HepG2 (cell line): Measurements from ENCODE around the gene ARHGAP15. TPM values are rescaled to one million over a fixed set of nuclear protein-coding genes. Genes with fewer than 3 reads are reported as not detected.

Experiments used
- ATAC-seq: fragments of 200-7000 bp; cut with Tn5 transposase; 3 replicates; pipeline ENCODE4 v1.9.1; 2020; ENCODE audit warnings: mild to moderate bottlenecking, moderate library complexity
- BruUV-seq: library from RNA; stranded (reverse); fragments of 400-500 nt; replicated peaks from 2 replicates; lab custom pipeline; 2021; lab: Mats Ljungman, UMichigan
- CTCF ChIA-PET: fragments of 300-600 bp; formaldehyde crosslinking; extraction: SDS; loops from one replicate; lab custom pipeline; 2021; ENCODE audit warnings: low total read pairs, inconsistent platforms, low intra/inter-chr PET ratio; lab: Yijun Ruan, JAX
- POLR2A ChIA-PET: fragments of 350-600 bp; sonication (Branson Sonifier 250); formaldehyde crosslinking; loops from one replicate; lab custom pipeline; 2020; ENCODE audit warnings: antibody characterized with exemption, inconsistent platforms; lab: Yijun Ruan, JAX
- DNase-seq: peaks from one replicate; pipeline ENCODE4 v3.0.0-alpha.2; 2015; ENCODE audit warnings: low spot score
- FAIRE-seq: peaks from 3 replicates; lab custom pipeline; 2011; peaks lifted over from hg19 to GRCh38; lab: Jason Lieb, UNC
- H2AFZ ChIP-seq: one replicate; pipeline ENCODE4 v1.6.1; 2011; ENCODE audit warnings: low read length, inconsistent platforms
- H3K27ac ChIP-seq: fragments of 300-600 bp; 3 replicates; pipeline ENCODE4 v1.8.0; 2011; ENCODE audit warnings: mixed run types, mild to moderate bottlenecking, mixed read lengths, low read length, inconsistent platforms; ENCODE audit not compliant: insufficient read depth; ENCODE audit errors: extremely low read length
- H3K27me3 ChIP-seq, 2 experiments: fragments of 200-600 bp in 1 of 2; 2 replicates in 1 of 2; 3 replicates in 1 of 2; pipeline versions ENCODE4 v1.6.0 to v1.8.0; 2011; ENCODE audit warnings: low read length in 2 of 2, mild to moderate bottlenecking in 2 of 2, moderate library complexity in 2 of 2, inconsistent platforms in 1 of 2; ENCODE audit not compliant: insufficient read depth in 2 of 2, control insufficient read depth in 1 of 2
- H3K36me3 ChIP-seq, 2 experiments: fragments of 200-600 bp in 1 of 2; replicated peaks in 1 of 2; 2 replicates in 1 of 2; 3 replicates in 1 of 2; pipeline versions ENCODE4 v1.5.1 to v1.8.0; 2011; ENCODE audit warnings: low read length in 2 of 2, inconsistent platforms in 1 of 2; ENCODE audit not compliant: insufficient read depth in 2 of 2, control insufficient read depth in 1 of 2
- H3K4me1 ChIP-seq: 2 replicates; pipeline ENCODE4 v1.5.1; 2012; ENCODE audit warnings: low read length, inconsistent platforms; ENCODE audit not compliant: insufficient read depth
- H3K4me2 ChIP-seq: 2 replicates; pipeline ENCODE4 v1.6.0; 2011; ENCODE audit warnings: low read depth, low read length, inconsistent platforms
- H3K4me3 ChIP-seq, 3 experiments: fragments of 200-600 bp in 1 of 3; sonication (generic), shearing (Covaris generic) in 1 of 3; replicated peaks in 1 of 3; 2 replicates each; pipeline ENCODE4 v1.5.1; 2011 to 2016; ENCODE audit warnings: low read length in 3 of 3, inconsistent platforms in 2 of 3, low read depth in 2 of 3, mild to moderate bottlenecking in 2 of 3, control low read depth in 1 of 3, mixed read lengths in 1 of 3; ENCODE audit not compliant: insufficient read depth in 1 of 3
- H3K79me2 ChIP-seq: one replicate; pipeline ENCODE4 v1.6.1; 2011; ENCODE audit warnings: low read length, inconsistent platforms; ENCODE audit not compliant: insufficient read depth
- H3K9ac ChIP-seq: 2 replicates; pipeline ENCODE4 v1.6.0; 2011; ENCODE audit warnings: mild to moderate bottlenecking, low read depth, low read length, inconsistent platforms; ENCODE audit not compliant: insufficient read depth
- H3K9me3 ChIP-seq: 2 replicates; pipeline ENCODE4 v1.5.1; 2012; ENCODE audit warnings: mild to moderate bottlenecking, low read length
- H4K20me1 ChIP-seq: 2 replicates; pipeline ENCODE4 v1.6.0; 2011; ENCODE audit warnings: inconsistent platforms, mild to moderate bottlenecking, low read length, moderate library complexity; ENCODE audit not compliant: insufficient read depth
- ATRX ChIP-seq: sonication (generic); formaldehyde crosslinking; IDR thresholded peaks from 2 replicates; pipeline ENCODE4 v1.4.0; 2020; ENCODE audit warnings: missing genetic modification reagents, borderline replicate concordance
- CBX2 ChIP-seq, 2 experiments: fragments of 200-600 bp in 1 of 2; sonication (generic); formaldehyde crosslinking in 1 of 2; IDR thresholded peaks; 2 replicates each; pipeline versions ENCODE4 v1.7.0 to v1.8.1; 2018 to 2022; ENCODE audit warnings: low read depth in 2 of 2, low read length in 1 of 2, mild to moderate bottlenecking in 1 of 2, missing genetic modification reagents in 1 of 2
- KAT7 ChIP-seq: IDR thresholded peaks from 2 replicates; pipeline ENCODE4 v1.6.1; 2018; ENCODE audit warnings: borderline replicate concordance, missing compliant biosample characterization
- KMT2A ChIP-seq: sonication (generic); formaldehyde crosslinking; IDR thresholded peaks from 2 replicates; pipeline ENCODE4 v1.4.0; 2020; ENCODE audit warnings: missing genetic modification reagents
- TARDBP ChIP-seq: sonication (generic); formaldehyde crosslinking; IDR thresholded peaks from 2 replicates; pipeline ENCODE4 v1.8.0; 2022; ENCODE audit warnings: mild to moderate bottlenecking, missing genetic modification reagents
- ZNF546 ChIP-seq: sonication (generic); formaldehyde crosslinking; conservative IDR thresholded peaks from 2 replicates; pipeline ENCODE4 v1.8.1; 2023; ENCODE audit warnings: mild to moderate bottlenecking, missing genetic modification reagents
- ZNF572 ChIP-seq: sonication (generic); formaldehyde crosslinking; IDR thresholded peaks from 2 replicates; pipeline ENCODE4 v1.5.1; 2020; ENCODE audit warnings: mild to moderate bottlenecking, missing genetic modification reagents
- ZNF615 ChIP-seq: sonication (generic); formaldehyde crosslinking; IDR thresholded peaks from 2 replicates; pipeline ENCODE4 v1.5.0; 2020; ENCODE audit warnings: mild to moderate bottlenecking, missing genetic modification reagents, borderline replicate concordance
- ZNF781 ChIP-seq: sonication (generic); formaldehyde crosslinking; IDR thresholded peaks from 2 replicates; pipeline ENCODE4 v1.5.1; 2020; ENCODE audit warnings: borderline replicate concordance, mild to moderate bottlenecking, missing genetic modification reagents; ENCODE audit errors: not compliant biosample characterization
- ZNF841 ChIP-seq: sonication (generic); formaldehyde crosslinking; IDR thresholded peaks from 2 replicates; pipeline ENCODE4 v1.8.1; 2023; ENCODE audit warnings: missing genetic modification reagents, borderline replicate concordance
- WGBS: methylation state at CpG from one replicate; pipeline ENCODE4 v1.1.6; 2017; ENCODE audit warnings: low lambda C conversion rate; 5-methylcytosine and 5-hydroxymethylcytosine counted together
- in situ Hi-C: cut with HindIII; loops from 2 replicates; pipeline ENCODE4 v1.10.0; 2017; ENCODE audit warnings: low pct_unique_long_range_greater_than_20kb; ENCODE audit not compliant: extremely low pct_ligation_motif_present
- intact Hi-C: fragments of 100-400 bp; cut with micrococcal nuclease; formaldehyde crosslinking; loops from one replicate; pipeline ENCODE4 v1.10.0; 2022; ENCODE audit not compliant: unreplicated experiment
- polyA plus RNA-seq, 8 experiments: library from polyadenylated mRNA; depleted of rRNA in 3 of 8; stranded (reverse) in 7 of 8; unstranded in 1 of 8; fragments of >200 nt; fragmentation: Illumina TruSeq in 4 of 8; extraction: Trizol in 4 of 8; gene quantifications; 2 replicates each; pipeline versions ENCODE4 v1.2.1 to v1.2.3, GENCODE V29; 2011 to 2016; ENCODE audit warnings: low read depth in 4 of 8, missing spikeins in 1 of 8, mixed read lengths in 1 of 8; ENCODE audit not compliant: insufficient read depth in 1 of 8
- total RNA-seq, 5 experiments: library from RNA; depleted of rRNA; stranded (reverse); fragments of >200 nt; fragmentation: Illumina TruSeq; extraction: Trizol; gene quantifications; 2 replicates each; pipeline ENCODE4 v1.2.3, GENCODE V29; 2016; ENCODE audit warnings: low read depth in 1 of 5
- TF ChIP-seq, protein P1 (sequence below): sonication (generic); formaldehyde crosslinking; IDR thresholded peaks from 2 replicates; pipeline ENCODE4 v1.5.1; 2020; ENCODE audit warnings: missing genetic modification reagents, mild to moderate bottlenecking, borderline replicate concordance
- TF ChIP-seq, protein P2 (sequence below): sonication (generic); formaldehyde crosslinking; IDR thresholded peaks from 2 replicates; pipeline ENCODE4 v1.8.0; 2023; ENCODE audit warnings: mild to moderate bottlenecking, missing genetic modification reagents
- TF ChIP-seq, protein P3 (sequence below): IDR thresholded peaks from 2 replicates; pipeline ENCODE4 v1.6.1; 2016; ENCODE audit warnings: low read depth, missing genetic modification reagents, missing compliant biosample characterization

Gene ARHGAP15
- total and polyA plus RNA-seq, 2 of the 13 experiments (the other 11 are each of a cell fraction or from before 2014, with no cell fraction given): 0.04 TPM; not detected in 1

DNA sequence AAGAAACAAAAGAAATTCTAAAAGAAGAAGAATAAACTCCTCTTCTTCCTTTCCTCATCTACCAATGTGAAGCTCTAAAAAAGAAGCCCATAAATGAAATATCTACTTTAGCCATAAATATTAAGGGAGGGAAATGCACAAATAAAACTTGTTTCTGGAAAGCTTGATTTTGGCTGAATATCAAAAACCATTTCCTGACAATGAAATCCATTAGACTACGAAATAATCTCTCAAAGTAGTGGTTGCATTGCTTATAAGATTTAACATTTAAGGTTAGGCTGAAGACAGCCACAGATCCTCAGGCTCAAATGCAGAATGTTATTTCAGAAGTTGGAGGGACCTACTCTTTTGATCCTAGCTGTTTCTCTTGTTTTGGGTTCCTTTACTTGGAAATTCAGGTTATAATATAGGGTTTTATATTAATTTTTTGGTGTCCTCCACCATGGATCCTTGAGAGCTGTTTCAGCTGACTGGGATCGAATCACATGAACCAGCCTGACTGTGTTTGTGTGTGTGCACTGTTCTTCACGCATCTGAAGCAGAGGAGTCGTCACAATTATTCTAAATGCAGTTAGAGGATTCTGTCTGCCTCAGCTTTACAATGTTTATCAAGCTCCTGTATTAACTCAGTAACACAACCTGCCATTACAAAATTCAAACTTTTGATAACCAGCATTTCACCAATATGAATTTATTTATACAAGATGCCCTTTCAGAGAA lies 474.8 kb downstream of the ARHGAP15 start (continued):
- TF ChIP-seq CBX2 (IDR thresholded peaks at IDR 0.05; ENCODE audit: low read depth, low read length) (no peak), CBX2 (CRISPR knock-in tag; IDR thresholded peaks at IDR 0.05; ENCODE audit: low read depth) (no peak)
- TF ChIP-seq, protein P1, sequence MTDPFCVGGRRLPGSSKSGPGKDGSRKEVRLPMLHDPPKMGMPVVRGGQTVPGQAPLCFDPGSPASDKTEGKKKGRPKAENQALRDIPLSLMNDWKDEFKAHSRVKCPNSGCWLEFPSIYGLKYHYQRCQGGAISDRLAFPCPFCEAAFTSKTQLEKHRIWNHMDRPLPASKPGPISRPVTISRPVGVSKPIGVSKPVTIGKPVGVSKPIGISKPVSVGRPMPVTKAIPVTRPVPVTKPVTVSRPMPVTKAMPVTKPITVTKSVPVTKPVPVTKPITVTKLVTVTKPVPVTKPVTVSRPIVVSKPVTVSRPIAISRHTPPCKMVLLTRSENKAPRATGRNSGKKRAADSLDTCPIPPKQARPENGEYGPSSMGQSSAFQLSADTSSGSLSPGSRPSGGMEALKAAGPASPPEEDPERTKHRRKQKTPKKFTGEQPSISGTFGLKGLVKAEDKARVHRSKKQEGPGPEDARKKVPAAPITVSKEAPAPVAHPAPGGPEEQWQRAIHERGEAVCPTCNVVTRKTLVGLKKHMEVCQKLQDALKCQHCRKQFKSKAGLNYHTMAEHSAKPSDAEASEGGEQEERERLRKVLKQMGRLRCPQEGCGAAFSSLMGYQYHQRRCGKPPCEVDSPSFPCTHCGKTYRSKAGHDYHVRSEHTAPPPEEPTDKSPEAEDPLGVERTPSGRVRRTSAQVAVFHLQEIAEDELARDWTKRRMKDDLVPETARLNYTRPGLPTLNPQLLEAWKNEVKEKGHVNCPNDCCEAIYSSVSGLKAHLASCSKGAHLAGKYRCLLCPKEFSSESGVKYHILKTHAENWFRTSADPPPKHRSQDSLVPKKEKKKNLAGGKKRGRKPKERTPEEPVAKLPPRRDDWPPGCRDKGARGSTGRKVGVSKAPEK (CRISPR knock-in tag): no peak
- TF ChIP-seq, all 625 proteins: peak for 0

DNA sequence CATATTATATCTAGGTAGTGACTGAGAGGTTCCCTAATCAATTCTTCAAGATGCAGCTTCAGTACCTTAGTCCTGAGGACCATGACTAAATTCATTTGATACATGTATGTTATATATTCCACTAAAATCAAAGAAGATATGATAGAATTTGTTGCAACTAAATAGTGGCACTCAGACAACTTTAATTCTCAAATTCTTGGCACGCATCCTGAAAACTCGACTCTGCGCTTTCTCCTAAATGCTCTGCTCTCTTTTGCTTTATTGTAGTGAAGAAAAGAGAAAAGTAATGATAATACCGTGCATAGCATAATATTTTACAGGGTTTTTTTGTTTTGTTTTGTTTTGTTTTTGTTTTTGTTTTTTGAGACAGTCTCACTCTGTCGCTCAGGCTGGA lies 475.3 kb downstream of the ARHGAP15 start:
- H3K36me3 ChIP-seq: no peaks in the 10 kb centered on the region
- no peak overlapping the region for H3K4me2 ChIP-seq
- no peak for DNase-seq
- no peaks in the 10 kb centered on the region for H3K27me3 ChIP-seq
- no peaks in the 10 kb centered on the region for H3K9me3 ChIP-seq
- intact Hi-C loops: no loop called here
- no peak overlapping the region for H3K4me3 ChIP-seq
- ChIA-PET CTCF (no interaction called here), POLR2A (no interaction called here)
- ATAC-seq: no peak
- no peaks in the 10 kb centered on the region for H3K79me2 ChIP-seq
- no peaks in the 10 kb centered on the region for H4K20me1 ChIP-seq
- no peaks in the 10 kb centered on the region for H3K4me1 ChIP-seq
- H2AFZ ChIP-seq: no peak overlapping the region
- BruUV-seq: no TSS peak
- no peak overlapping the region for H3K9ac ChIP-seq
- 45% methylated on average over 5 of the region's 5 CpGs for WGBS
- H3K27ac ChIP-seq: no peak overlapping the region
- in situ Hi-C loops: no loop called here
- FAIRE-seq: no peak
- TF ChIP-seq, protein P2, sequence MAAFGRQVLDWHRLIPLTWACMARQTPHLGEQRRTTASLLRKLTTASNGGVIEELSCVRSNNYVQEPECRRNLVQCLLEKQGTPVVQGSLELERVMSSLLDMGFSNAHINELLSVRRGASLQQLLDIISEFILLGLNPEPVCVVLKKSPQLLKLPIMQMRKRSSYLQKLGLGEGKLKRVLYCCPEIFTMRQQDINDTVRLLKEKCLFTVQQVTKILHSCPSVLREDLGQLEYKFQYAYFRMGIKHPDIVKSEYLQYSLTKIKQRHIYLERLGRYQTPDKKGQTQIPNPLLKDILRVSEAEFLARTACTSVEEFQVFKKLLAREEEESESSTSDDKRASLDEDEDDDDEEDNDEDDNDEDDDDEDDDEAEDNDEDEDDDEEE (CRISPR knock-in tag): no peak
- TF ChIP-seq KMT2A (CRISPR knock-in tag): no peak
- TF ChIP-seq ZNF615 (CRISPR knock-in tag): no peak
- TF ChIP-seq ZNF781: no peak
- no peak for TF ChIP-seq ZNF546 (CRISPR knock-in tag)
- no peak for TF ChIP-seq ZNF572 (CRISPR knock-in tag)
- no peak for TF ChIP-seq KAT7 (CRISPR knock-in tag)
- TF ChIP-seq ATRX (CRISPR knock-in tag): no peak
- no peak for TF ChIP-seq TARDBP (CRISPR knock-in tag)
- TF ChIP-seq, protein P3, sequence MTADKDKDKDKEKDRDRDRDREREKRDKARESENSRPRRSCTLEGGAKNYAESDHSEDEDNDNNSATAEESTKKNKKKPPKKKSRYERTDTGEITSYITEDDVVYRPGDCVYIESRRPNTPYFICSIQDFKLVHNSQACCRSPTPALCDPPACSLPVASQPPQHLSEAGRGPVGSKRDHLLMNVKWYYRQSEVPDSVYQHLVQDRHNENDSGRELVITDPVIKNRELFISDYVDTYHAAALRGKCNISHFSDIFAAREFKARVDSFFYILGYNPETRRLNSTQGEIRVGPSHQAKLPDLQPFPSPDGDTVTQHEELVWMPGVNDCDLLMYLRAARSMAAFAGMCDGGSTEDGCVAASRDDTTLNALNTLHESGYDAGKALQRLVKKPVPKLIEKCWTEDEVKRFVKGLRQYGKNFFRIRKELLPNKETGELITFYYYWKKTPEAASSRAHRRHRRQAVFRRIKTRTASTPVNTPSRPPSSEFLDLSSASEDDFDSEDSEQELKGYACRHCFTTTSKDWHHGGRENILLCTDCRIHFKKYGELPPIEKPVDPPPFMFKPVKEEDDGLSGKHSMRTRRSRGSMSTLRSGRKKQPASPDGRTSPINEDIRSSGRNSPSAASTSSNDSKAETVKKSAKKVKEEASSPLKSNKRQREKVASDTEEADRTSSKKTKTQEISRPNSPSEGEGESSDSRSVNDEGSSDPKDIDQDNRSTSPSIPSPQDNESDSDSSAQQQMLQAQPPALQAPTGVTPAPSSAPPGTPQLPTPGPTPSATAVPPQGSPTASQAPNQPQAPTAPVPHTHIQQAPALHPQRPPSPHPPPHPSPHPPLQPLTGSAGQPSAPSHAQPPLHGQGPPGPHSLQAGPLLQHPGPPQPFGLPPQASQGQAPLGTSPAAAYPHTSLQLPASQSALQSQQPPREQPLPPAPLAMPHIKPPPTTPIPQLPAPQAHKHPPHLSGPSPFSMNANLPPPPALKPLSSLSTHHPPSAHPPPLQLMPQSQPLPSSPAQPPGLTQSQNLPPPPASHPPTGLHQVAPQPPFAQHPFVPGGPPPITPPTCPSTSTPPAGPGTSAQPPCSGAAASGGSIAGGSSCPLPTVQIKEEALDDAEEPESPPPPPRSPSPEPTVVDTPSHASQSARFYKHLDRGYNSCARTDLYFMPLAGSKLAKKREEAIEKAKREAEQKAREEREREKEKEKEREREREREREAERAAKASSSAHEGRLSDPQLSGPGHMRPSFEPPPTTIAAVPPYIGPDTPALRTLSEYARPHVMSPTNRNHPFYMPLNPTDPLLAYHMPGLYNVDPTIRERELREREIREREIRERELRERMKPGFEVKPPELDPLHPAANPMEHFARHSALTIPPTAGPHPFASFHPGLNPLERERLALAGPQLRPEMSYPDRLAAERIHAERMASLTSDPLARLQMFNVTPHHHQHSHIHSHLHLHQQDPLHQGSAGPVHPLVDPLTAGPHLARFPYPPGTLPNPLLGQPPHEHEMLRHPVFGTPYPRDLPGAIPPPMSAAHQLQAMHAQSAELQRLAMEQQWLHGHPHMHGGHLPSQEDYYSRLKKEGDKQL: no peak
- TF ChIP-seq ZNF841 (CRISPR knock-in tag): no peak
